NCI-H460 (cell line): ENCODE data around the gene ATP5ME. TPM values are rescaled to one million over a fixed set of nuclear protein-coding genes. Genes with fewer than 3 reads are reported as not detected.
"Not testable (repeated sequence)": the region's sequence is repeated elsewhere in the genome, so short reads cannot be mapped to it uniquely, and the experiment has no call there.

Experiments
- DNase-seq: peaks from one replicate; pipeline ENCODE4 v3.0.0-alpha.2; 2016; ENCODE audit warnings: low read depth; ENCODE audit errors: extremely low read depth
- total RNA-seq: library from RNA; depleted of rRNA; stranded (reverse); fragments of >200 nt; shearing (Covaris generic); gene quantifications from 2 replicates; pipeline ENCODE4 v1.2.3, GENCODE V29; 2014

The ATP5ME gene
- total RNA-seq, 1 experiment from 2014 or later, result 307 TPM

DNA sequence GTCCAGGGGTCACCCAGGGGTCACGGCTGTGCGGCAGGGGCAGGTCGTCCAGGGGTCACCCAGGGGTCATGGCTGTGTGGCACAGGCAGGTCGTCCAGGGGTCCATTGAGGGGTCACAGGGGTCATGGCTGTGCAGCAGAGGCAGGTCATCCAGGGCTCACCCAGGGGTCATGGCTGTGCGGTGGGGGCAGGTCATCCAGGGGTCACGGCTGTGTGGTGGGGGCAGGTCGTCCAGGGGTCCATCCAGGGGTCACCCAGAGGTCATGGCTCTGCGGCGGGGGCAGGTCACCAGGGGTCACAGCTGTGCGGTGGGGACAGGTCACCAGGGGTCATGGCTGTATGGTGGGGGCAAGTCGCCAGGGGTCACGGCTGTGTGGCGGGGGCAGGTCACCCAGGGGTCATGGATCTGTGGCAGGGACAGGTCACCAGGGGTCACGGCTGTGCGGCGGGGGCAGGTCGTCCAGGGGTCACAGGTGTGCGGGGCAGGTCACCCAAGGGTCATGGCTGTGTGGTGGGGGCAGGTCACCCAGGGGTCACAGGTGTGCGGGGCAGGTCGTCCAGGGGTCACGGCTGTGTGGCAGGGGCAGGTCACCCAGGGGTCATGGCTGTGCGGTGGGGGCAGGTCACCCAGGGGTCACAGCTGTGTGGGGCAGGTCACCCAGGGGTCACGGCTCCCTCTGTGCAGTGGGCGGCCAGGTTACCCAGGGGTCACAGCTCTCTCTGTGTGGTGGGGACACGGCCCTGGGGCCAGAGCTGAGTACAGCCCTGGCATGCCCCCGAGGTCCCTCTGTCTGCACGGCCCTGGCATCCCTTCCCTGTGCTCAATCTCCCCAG, 16.0 kb downstream of the ATP5ME start:
- DNase-seq, result no peak

- DNase-seq, result no peak
Measured at GRCh38 chr4:657338-657833, 16.7 kb downstream of the ATP5ME start.

- no peak for DNase-seq
Measured at GRCh38 chr4:656436-657337, 17.4 kb downstream of the ATP5ME start.

DNA sequence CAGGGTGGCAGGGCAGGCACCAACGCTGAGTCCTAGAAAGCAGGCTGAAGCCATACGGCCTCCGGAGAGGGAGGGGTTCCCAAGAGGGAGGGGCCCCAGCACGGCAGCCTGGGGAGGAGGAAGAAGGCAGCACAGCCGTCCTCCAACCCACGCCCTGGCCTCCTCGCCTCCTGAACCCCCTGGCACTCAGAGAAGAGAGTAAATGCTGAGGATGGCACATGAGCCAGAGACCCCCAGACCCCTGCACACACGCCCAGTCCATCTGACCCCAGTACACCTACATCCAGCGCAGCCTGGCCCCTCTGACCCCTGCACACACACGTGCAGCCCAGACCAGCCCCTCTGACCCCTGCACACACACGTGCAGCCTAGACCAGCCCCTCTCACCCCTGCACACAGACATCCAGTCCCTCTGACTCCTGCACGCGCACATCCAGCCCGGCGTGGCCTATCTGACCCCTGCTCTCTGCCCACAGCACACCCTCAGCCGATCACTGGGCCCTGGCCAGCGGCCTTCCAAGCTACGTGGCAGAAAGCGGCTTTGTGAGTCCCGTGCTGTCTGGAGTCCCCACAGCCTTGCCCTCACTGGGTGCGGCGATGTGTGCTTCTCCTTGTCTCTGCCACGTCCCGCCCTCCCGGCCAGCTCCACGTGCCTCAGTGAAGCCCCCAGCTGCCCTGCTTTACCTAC, 18.5 kb downstream of the ATP5ME start:
- DNase-seq, result no peak

- DNase-seq, result no peak
Measured at GRCh38 chr4:654871-655463, 19.1 kb downstream of the ATP5ME start.

- DNase-seq, result no peak
Measured at GRCh38 chr4:654503-654845, 19.6 kb downstream of the ATP5ME start.

DNA sequence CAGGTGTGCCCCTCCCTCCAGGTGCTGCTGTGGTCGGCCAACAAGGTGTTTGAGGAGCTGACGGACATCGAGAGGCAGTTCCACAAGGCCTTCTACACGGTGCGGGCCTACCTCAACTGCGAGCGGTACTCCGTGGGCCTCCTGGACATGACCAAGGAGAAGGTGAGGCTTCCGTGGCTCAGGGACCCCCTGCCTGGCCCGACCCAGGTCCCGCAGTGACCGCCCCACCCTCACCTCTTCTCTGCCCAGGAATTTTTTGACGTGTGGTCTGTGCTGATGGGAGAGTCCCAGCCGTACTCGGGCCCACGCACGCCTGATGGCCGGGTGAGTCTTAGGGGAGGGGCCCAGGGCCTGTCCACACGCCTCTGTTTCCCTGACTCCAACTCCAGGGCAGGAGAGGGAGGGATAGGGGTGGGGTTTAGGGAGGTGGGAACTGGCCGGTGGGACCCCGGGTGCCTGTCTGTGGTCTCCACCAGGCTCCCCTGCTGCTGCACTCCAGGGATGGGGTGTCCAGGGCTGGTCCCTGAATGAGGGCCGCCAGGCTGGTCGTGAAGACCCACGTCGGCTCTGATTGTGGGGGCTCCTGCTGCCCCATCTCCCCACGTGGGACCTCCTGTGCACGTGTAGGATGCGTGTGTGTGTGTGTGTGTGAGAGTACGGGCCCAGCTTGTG, 20.1 kb downstream of the ATP5ME start:
- no peak for DNase-seq

- DNase-seq, result no peak
Measured at GRCh38 chr4:653080-653821, 20.8 kb downstream of the ATP5ME start.

GRCh38 chr4:651884-652642, 22.0 kb downstream of the ATP5ME start:
- DNase-seq, result no peak

DNA sequence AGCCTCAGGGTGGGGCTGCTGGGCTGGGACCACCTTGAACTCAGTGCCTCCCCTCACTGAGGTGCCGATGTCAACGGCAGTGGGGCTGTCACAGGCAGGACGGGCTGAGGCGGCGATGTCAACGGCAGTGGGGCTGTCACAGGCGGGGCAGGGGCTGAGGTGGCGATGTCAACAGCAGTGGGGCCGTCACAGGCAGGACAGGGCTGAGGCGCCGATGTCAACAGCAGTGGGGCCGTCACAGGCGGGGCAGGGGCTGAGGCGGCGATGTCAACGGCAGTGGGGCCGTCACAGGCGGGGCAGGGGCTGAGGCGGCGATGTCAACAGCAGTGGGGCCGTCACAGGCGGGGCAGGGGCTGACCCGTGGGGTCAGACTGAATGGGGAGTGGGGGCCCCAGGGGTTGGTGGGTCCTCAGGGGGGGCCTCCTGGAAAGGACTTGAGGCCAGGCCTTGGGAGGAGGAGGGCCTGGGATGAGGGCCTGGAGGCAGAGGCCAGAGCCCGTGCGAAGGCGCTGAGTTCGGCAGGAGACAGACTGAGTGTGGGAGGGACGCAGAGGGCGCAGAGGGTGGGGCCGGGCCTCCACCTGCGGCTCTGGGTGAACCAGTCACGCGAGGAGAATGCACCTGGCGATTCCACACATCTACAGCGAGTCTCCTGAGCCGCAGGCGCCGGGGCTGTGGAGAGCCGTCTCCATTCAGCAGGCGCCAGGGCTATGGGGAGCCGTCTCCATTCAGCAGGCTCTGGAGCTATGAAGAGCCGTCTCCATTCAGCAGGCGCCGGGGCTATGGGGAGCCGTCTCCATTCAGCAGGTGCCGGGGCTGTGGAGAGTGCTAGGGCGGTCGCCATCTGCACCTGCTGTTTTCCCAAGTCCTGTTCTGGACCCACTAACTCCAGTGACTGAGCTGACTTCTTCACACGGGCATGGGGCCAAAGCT, 22.9 kb downstream of the ATP5ME start:
- no peak for DNase-seq

- no peak for DNase-seq
Measured at GRCh38 chr4:650461-650860, 23.6 kb downstream of the ATP5ME start.

GRCh38 chr4:649751-650310, 24.2 kb downstream of the ATP5ME start:
- DNase-seq, result no peak

DNA sequence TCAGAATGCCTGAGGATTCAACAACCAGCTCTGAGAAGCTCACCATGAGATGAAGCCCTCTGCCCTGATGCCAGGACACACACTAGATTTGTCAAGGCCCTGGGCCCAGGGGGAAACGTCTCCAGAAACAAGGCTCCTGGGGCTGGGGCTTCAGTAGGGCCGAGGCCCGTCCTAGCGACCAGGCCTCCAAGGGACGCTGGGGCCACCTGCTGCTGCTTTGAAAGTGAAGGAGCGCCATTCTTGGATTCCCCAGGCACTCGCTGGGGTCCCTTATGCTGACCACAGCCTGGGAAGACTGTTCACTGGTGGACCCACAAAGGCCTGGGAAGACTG, 24.8 kb downstream of the ATP5ME start:
- no peak for DNase-seq

DNA sequence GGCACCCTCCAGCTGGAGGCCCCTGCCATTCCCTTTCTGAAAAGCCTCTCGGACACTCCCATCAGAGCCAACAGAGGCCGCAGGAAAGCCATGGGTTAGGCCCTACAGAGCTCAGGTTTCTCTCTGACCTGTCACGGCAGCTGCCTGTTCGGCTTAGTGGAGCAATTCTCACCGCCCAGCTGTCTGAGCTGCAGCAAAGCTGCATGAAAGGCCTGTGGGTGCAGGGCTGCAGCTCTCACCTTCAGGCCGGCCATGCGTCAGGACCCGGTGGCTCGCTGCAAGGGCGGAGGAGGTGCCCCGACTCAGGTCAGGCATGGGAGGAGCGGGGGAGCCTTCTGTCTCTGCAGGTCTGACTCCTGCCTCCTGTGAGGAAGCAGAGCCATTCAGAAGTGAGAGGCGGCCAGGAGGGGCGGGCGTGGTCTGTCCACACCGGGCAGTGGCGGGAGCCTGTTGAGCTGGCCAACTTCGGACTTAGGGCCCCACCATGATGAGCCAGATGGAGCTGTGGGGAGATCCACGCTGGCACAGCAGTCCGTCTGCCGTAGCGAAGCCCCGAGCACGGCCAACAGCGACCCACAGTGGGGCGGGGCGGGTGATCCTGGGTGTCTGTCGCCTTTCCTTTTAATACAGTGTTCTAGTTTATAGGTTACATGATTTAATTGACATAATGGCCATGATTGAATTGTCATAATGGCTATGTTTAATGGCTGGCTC, 25.3 kb downstream of the ATP5ME start:
- DNase-seq, result no peak

DNA sequence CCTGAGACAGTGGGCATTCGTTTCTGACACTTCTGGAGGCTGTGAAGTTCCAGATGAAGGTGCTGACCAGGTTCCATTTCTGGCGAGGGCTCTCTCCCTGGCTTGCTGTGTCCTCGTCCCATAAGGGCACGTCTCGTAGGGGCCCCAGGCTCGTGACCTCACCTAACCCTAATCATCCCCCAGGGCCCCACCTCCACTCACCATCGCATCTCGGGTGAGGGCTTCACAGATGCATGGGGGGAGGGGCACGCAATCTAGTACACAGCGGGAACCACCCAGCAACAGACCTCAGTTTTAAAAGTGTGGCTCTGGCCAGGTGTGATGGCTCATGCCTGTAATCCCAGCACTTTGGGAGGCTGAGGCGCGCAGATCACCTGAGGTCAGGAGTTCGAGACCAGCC, 26.6 kb downstream of the ATP5ME start:
- no peak for DNase-seq

DNA sequence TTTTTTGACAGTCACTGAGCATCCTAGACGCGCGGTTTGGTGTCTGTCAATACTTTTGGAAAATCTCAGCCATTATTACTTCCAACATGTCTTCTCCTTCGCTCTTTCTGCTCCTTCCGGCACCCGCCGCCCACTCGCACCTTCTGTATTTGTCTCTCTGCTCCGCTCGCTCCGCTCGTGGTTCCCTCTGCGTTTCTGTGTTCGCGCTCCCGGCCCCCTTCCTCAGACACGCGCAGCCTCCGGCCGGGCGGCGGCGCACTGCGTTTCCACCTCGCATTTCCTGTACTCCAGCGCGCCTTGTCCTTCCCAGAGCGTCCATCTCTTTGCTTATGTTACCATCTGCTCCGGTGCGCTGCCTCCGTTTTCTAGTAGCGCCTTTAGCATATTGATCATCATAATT, 27.6 kb downstream of the ATP5ME start:
- no peak for DNase-seq

GRCh38 chr4:642366-642765, 31.7 kb downstream of the ATP5ME start:
- DNase-seq, result not testable (repeated sequence)
